Activated T-helper 17 cell treated with anti-CD3 and anti-CD28 coated beads, Interleukin-2, amount 50 U/mL, for 72 hours (primary cell): ENCODE measurements around the gene EXOC6B. TPM values are rescaled to one million over a fixed set of nuclear protein-coding genes. Genes with fewer than 3 reads are reported as not detected.

Source experiments
- ATAC-seq: fragments of 150-1000 bp; cut with Tn5 transposase; replicated peaks from 2 replicates; pipeline ENCODE4 v1.10.0; 2021; ENCODE audit warnings: mild to moderate bottlenecking, moderate library complexity
- H3K27ac Mint-ChIP-seq: one replicate; pipeline ENCODE4 v1.8.0; 2022; ENCODE audit warnings: mixed read lengths
- H3K27me3 Mint-ChIP-seq: one replicate; pipeline ENCODE4 v1.8.0; 2022; ENCODE audit warnings: mixed read lengths
- H3K36me3 Mint-ChIP-seq: one replicate; pipeline ENCODE4 v1.8.0; 2022; ENCODE audit warnings: low read depth, mild to moderate bottlenecking, mixed read lengths
- H3K4me1 Mint-ChIP-seq: one replicate; pipeline ENCODE4 v1.8.0; 2022; ENCODE audit warnings: mixed read lengths
- H3K4me3 Mint-ChIP-seq: one replicate; pipeline ENCODE4 v1.8.0; 2022; ENCODE audit warnings: mild to moderate bottlenecking, mixed read lengths
- H3K9me3 Mint-ChIP-seq: one replicate; pipeline ENCODE4 v1.8.0; 2022; ENCODE audit warnings: mixed read lengths
- total RNA-seq, 2 donors: library from RNA; stranded (reverse); gene quantifications; one replicate each; pipeline ENCODE4 v1.2.3, GENCODE V29; 2022

EXOC6B gene
- total RNA-seq, 2 donors from 2014 or later, result 12.1 to 12.8 TPM

DNA sequence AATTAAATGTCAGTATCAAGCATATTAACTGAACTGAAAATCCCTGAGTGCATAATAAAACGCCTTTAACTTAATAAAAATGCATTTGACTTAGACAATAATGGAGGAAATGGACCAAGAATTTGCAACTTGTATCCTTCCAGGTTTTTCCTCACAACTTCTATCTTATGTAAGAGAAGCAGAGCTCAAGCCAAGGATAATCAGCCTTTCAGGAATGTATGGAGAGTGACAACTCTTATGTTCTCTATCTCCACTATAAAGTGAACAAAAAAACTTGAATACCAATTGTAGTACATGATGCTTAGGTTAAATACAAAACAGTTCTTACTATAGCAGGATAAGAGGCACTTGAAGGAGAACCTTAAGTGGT, 613.4 kb downstream of the EXOC6B start:
- H3K4me3 Mint-ChIP-seq, result no peak overlapping the region

DNA sequence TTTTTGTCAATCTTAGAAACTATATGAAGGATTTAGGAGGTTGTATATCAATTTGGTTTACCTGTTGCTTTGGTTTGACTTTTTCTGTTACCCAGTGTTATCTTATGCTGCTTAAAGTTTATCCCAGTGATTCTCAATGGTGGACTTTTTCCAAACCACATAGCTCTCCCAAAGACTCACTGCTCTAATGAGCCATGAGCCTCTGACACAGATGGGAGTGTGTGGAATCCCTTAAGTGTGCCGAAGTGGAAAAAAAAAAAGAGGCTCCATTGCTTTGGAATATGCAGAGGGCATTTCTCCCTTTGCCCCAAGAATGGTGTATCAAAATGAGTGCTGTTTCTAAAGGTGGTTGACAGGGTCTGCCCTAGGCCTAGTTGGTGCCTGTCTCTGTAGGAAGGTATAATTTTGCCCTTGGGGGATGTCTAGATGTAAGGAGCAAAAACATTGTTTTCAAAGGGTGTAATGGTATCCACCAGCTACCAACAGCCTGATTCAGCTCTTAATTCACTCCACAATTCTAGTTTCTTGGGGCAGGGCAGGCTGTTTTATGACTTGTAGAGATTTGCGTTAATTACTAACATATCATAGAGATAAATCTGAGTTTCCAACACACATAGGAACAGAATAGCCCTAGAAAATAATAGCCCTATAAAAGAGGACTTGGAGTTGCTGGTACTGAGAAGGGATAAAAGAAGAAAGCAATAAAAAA, 613.9 kb downstream of the EXOC6B start:
- no peaks in the 10 kb centered on the region for H3K27me3 Mint-ChIP-seq
- no peaks in the 10 kb centered on the region for H3K4me1 Mint-ChIP-seq
- no peaks in the 10 kb centered on the region for H3K36me3 Mint-ChIP-seq
- ATAC-seq, result no peak
- peaks cover 3% of the 10 kb centered on the region for H3K9me3 Mint-ChIP-seq
- no peak overlapping the region for H3K4me3 Mint-ChIP-seq
- H3K27ac Mint-ChIP-seq, result no peak overlapping the region

More for the DNA sequence above, 613.4 kb downstream of the EXOC6B start:
- Mint-ChIP-seq H3K4me1 (no peaks in the 10 kb centered on the region), H3K9me3 (peaks cover 3% of the 10 kb centered on the region), H3K27ac (no peak overlapping the region), H3K27me3 (no peaks in the 10 kb centered on the region), H3K36me3 (no peaks in the 10 kb centered on the region)
- no peak for ATAC-seq

DNA sequence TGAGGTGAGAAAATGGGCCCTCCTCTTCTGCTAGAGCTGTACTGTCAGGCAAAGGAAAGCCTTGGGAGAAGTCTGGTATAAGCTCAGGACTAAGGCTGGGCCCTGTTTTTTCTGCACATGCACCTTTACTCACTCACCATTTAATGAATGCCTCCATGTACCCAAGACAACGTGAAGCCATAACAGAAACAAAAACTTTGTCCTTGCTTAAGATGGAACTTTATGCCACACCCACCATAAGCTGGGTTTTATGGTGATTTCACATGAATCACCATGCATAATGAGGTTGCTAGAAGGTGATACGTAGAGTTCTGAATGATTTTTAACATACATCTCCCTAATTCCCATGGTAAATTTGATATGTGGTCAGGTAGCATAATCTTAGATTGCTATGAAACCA, 614.5 kb downstream of the EXOC6B start:
- Mint-ChIP-seq H3K27ac (no peak overlapping the region), H3K4me3 (no peak overlapping the region), H3K36me3 (no peaks in the 10 kb centered on the region), H3K9me3 (peaks cover 3% of the 10 kb centered on the region), H3K4me1 (no peaks in the 10 kb centered on the region), H3K27me3 (no peaks in the 10 kb centered on the region)
- no peak for ATAC-seq

DNA sequence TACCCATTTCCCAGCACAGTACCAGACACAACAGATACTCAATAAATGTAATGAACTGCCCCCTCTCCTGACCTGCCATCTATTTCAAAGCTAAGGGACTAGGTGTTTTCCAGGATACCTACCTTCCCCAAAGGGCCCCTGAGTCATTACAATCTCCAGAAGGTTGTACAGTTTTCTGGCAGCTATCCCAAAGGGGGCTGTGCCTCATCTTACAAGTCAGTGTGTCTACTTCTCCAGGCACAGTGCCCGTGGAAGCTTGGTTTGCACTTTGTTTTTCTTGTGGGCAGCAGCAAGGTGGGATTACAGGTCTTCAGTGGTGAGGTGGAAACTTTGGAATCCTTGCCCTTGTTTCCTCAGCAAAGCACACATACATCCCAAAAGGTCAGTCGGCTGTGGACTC, 615.4 kb downstream of the EXOC6B start:
- H3K27ac Mint-ChIP-seq, result no peak overlapping the region
- no peaks in the 10 kb centered on the region for H3K27me3 Mint-ChIP-seq
- H3K4me1 Mint-ChIP-seq, result no peaks in the 10 kb centered on the region
- H3K36me3 Mint-ChIP-seq, result no peaks in the 10 kb centered on the region
- no peak for ATAC-seq
- peaks cover 3% of the 10 kb centered on the region for H3K9me3 Mint-ChIP-seq
- H3K4me3 Mint-ChIP-seq, result no peak overlapping the region

DNA sequence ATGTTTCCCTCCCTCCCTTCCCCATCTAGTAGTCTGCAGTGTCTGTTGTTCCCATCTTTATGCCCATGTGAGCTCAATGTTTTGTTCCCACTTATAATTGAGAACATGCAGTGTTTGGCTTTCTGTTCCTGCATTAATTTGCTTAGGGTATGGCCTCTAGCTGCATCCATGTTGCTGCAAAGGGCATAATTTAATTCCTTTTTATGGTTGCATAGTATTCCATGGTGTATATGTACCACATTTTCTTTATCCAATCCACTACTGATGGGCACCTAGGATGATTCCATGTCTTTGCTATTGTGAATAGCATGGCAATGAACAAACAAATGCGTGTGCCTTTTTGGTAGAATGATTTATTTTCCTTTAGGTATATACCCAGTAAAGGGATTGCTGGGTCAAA, 617.6 kb downstream of the EXOC6B start:
- no peaks in the 10 kb centered on the region for H3K36me3 Mint-ChIP-seq
- no peak overlapping the region for H3K27ac Mint-ChIP-seq
- peaks cover 3% of the 10 kb centered on the region for H3K9me3 Mint-ChIP-seq
- H3K27me3 Mint-ChIP-seq, result no peaks in the 10 kb centered on the region
- H3K4me1 Mint-ChIP-seq, result no peaks in the 10 kb centered on the region
- H3K4me3 Mint-ChIP-seq, result no peak overlapping the region
- no peak for ATAC-seq

DNA sequence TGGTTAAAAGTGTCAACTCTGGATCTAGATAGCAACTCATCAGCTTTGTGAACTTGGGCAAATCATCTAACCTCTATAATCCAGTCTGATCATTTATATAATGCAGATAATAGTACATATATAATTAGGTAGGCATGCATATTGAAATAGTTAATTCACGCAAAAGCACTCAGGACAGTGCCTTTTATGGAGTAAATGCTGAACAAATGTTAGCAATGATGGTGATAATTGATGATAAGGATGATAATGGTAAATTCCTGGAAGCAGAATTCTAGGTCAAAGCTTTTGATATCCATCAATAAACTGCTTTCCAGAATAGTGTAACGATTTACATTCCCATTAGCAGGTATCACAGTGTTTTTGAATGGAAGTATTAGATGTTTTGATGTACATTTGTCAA, 618.5 kb downstream of the EXOC6B start:
- no peak for ATAC-seq
- Mint-ChIP-seq H3K9me3 (peaks cover 3% of the 10 kb centered on the region), H3K27me3 (no peaks in the 10 kb centered on the region), H3K4me3 (no peak overlapping the region), H3K36me3 (no peaks in the 10 kb centered on the region), H3K4me1 (no peaks in the 10 kb centered on the region), H3K27ac (no peak overlapping the region)

DNA sequence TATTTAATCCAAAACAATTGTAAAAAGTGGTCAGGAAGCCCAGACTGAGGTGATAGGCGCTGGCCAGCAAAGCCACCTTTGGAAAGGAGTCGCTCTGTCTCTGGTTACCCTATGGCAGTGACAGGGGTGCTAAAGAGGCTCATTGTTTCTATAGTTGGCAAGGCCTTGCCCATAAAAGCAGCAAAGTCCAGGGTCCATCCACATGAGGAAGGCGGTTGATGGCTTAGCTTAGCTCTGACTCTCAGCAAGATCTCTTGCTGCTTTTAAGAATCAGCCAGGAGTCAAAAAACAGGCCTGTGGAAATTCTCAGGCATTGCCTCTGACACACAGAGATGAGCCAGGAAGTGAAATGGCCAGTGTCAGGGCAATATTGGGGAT, 620.3 kb downstream of the EXOC6B start:
- Mint-ChIP-seq H3K36me3 (no peaks in the 10 kb centered on the region), H3K9me3 (peaks cover 3% of the 10 kb centered on the region), H3K27me3 (no peaks in the 10 kb centered on the region), H3K4me1 (no peaks in the 10 kb centered on the region), H3K4me3 (no peak overlapping the region), H3K27ac (no peak overlapping the region)
- ATAC-seq, result no peak

DNA sequence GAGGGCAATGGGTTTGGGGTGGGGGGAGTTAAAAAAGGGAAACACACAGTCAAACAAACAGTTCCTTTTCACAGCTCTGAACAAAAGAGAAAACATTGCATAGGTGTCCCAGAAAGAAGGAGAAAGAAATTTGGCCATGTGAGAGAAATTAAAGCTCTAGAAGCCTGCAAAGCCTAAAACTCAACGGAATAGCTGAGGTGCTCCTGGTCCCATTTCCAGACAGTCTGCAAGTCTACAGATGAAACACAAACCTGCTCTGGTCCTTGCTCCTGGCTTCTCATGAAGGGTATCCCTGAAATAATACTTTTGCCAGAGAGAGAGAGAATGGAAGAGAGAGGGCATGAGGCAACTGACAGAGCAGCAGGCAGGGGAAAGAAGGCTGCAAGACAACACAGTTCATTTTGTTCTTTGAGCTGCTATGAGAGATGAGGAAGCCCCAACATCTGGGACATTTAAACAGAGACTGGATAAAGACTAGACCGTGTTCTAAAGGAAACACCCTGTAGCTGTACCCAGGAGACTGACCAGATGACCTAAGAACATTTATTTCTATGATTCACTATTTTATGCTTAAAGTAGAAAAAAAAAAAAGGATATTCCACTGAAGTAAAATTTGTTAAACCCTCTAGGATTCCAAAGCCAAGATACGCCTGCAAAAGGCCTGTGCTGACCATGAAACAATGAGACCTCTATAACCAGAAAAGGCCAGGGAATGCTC, 620.9 kb downstream of the EXOC6B start:
- Mint-ChIP-seq H3K27me3 (no peaks in the 10 kb centered on the region), H3K4me1 (no peaks in the 10 kb centered on the region), H3K27ac (no peak overlapping the region), H3K9me3 (peaks cover under 1% of the 10 kb centered on the region), H3K4me3 (no peak overlapping the region), H3K36me3 (no peaks in the 10 kb centered on the region)
- no peak for ATAC-seq

DNA sequence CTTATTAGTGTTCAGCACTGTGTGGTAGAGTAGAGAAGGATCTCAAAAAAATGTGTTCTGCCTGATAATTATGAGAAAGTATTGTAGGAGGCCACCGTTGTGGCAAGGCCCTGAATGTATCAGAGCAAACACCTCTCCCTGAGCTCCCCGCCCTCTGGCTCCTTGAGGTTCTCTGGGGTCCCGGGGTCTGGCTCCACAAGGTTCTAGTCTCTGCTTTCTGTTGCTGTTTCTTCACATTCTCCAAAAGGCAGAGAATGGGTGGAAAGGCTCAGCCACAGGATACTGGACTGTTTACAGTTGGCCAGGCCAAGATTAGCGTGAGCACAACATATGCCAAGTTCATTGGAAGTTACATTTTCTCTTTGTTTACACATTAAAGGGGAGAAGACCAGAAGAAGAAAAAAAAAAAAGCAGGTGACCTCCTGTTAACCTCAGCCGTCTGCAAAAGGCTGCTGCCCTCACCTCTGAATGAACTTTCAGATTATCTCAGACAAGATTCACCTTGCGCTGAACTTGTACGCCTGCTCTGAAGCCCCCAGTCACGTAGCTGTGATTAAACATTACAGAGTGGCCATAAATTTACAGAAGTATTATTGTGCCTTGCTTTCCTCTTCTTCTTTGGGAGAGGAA, 621.6 kb downstream of the EXOC6B start:
- H3K9me3 Mint-ChIP-seq, result no peaks in the 10 kb centered on the region
- H3K4me3 Mint-ChIP-seq, result no peak overlapping the region
- no peaks in the 10 kb centered on the region for H3K27me3 Mint-ChIP-seq
- H3K27ac Mint-ChIP-seq, result no peak overlapping the region
- H3K36me3 Mint-ChIP-seq, result no peaks in the 10 kb centered on the region
- no peak for ATAC-seq
- H3K4me1 Mint-ChIP-seq, result no peaks in the 10 kb centered on the region

DNA sequence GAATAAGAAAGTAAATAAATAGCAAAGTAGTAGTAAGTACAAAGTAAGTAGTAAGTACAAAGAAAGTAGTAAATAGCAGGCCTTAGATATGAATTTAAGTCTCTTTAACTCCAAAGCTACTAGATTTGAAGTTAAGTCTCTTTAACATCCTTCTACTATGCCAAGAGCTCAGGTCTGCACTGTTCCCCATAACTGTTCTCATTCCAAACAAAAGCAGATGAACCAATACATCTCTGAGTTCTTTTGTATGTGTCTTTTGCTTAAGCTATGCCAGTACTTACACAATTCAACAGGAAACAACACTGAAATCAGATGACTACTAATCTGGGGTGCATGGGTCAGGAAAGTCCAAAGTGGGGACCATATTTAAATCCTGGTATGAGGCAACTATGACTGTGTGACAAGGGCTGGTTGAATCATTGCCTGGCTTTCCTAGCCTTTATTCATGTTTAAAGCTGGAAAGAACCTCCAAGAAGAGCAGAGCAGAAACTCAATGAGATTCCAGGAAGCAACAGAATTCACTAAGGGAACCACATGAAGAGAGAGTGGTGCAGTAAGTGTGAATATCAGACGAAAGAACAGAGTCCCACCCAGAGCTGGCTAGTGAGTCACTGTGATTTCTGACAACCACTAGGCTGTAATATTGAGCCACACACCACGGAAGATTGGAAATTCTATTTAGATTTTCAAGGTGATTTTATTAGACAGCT, 627.1 kb downstream of the EXOC6B start:
- Mint-ChIP-seq H3K9me3 (no peaks in the 10 kb centered on the region), H3K27me3 (no peaks in the 10 kb centered on the region), H3K4me3 (no peak overlapping the region), H3K27ac (no peak overlapping the region), H3K36me3 (no peaks in the 10 kb centered on the region), H3K4me1 (no peaks in the 10 kb centered on the region)
- peak; percentile 55 for ATAC-seq

DNA sequence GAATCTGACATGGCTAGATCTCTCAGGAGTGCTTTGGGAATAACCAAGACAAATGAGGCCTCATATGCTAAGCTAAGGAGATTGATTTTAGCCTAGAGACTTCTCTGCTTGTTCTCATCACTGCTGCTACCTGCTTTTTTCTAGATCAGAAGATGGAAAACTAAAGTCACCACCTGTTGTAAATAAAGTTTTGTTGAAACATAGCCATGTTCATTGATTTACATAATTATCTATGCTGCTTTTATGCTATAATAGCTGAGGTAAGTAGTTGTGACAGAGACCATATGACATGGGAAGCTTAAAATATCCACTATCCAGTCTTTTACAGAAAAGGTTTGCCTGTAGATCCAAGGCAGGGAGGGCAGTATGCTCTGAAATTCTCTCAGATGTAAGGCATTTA, 632.1 kb downstream of the EXOC6B start:
- Mint-ChIP-seq H3K36me3 (no peaks in the 10 kb centered on the region), H3K4me3 (no peak overlapping the region), H3K4me1 (no peaks in the 10 kb centered on the region), H3K9me3 (no peaks in the 10 kb centered on the region), H3K27me3 (no peaks in the 10 kb centered on the region), H3K27ac (no peak overlapping the region)
- no peak for ATAC-seq

DNA sequence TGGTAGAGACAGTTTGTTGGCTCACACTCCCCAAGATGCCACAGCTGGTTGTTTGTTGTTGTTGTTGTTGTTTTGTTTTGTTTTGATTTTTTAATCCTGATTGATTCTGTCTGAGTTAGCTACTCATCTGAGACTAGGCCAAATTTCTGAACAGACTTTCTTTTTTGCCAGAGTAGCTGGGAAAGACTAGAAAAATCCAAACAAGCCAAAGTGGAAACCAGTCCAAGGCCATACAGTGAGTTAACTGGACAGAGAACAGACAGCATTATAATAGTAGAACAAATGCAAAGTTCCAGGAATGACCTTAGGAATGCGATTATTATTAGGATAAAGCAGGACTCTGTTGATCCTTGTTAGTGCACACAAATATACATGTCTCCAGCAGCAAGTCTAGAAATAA, 634.4 kb downstream of the EXOC6B start:
- no peaks in the 10 kb centered on the region for H3K36me3 Mint-ChIP-seq
- ATAC-seq, result no peak
- no peaks in the 10 kb centered on the region for H3K9me3 Mint-ChIP-seq
- H3K4me1 Mint-ChIP-seq, result no peaks in the 10 kb centered on the region
- no peak overlapping the region for H3K27ac Mint-ChIP-seq
- H3K4me3 Mint-ChIP-seq, result no peak overlapping the region
- no peaks in the 10 kb centered on the region for H3K27me3 Mint-ChIP-seq

DNA sequence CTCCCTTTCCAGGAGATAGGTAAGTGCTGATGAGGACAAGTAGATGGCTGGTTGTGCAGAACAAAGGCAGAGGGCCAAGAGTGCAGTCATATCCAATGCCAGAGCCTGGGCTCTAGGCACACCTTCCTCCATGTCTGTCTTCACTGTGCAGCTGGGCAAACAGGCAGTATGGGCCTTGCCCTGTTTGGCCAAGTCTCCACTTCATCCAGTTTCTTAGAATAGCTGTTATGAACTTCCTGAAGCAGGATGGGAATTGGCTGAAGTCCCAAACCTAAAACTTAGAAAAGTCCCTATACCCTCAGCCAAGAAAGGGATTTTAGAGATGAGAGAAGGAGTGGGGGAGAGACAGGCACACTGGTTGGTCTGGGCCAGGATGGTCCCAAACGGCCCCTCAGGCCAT, 640.6 kb downstream of the EXOC6B start:
- ATAC-seq, result no peak

DNA sequence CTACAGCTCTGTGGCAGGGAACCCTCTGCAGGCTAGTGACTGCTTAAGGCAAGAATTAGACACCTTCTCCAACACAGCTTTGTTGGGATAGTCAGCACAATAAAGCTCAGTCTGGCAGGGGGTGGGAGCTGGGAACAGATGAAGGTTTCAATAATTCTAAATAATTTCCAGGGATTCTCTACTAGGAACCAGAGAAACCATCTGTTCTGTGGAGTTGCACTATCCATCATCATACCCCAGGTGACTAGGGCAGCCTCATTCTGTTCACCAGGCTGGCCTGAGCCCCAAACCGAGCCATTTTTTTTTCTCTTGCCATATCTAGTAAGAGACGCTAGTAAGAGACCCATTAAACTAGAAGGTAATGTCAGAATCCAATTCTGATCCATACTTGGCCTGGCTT, 642.4 kb downstream of the EXOC6B start:
- Mint-ChIP-seq H3K36me3 (peaks cover 12% of the 10 kb centered on the region), H3K9me3 (no peaks in the 10 kb centered on the region), H3K4me3 (no peak overlapping the region), H3K4me1 (no peaks in the 10 kb centered on the region), H3K27me3 (no peaks in the 10 kb centered on the region), H3K27ac (no peak overlapping the region)
- no peak for ATAC-seq

More for the DNA sequence above, 640.6 kb downstream of the EXOC6B start:
- H3K9me3 Mint-ChIP-seq, result no peaks in the 10 kb centered on the region
- no peak overlapping the region for H3K27ac Mint-ChIP-seq
- H3K36me3 Mint-ChIP-seq, result no peaks in the 10 kb centered on the region
- H3K4me1 Mint-ChIP-seq, result no peaks in the 10 kb centered on the region
- H3K27me3 Mint-ChIP-seq, result no peaks in the 10 kb centered on the region
- H3K4me3 Mint-ChIP-seq, result no peak overlapping the region

DNA sequence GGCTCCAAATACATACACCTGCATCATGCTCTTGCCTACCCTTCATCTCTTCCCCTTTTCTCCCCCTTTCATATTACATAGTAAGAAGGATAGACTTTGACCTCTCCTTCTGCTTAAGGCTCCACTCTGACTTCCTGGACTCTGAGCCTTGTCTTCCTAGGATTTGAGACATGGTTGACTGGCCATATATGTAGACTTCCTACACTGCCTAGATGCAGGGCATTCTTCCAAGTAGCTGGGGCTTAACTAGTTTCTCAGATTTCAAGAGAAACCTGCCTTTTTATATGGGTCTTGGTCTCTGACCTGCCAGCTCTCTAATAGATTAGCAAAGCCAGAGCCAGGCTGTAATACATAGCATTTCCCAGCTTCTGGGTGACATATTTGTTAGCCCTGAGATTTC, 642.8 kb downstream of the EXOC6B start:
- Mint-ChIP-seq H3K27ac (no peak overlapping the region), H3K4me1 (no peaks in the 10 kb centered on the region), H3K4me3 (no peak overlapping the region), H3K27me3 (no peaks in the 10 kb centered on the region), H3K36me3 (peaks cover 16% of the 10 kb centered on the region), H3K9me3 (no peaks in the 10 kb centered on the region)
- ATAC-seq, result no peak
